HG02759 (cell line): ENCODE results near the gene KRTAP19-1.

ENCODE experiments used
- ATAC-seq: cut with Tn5 transposase; IDR thresholded peaks from one replicate; pipeline ENCODE4 v1.9.1; 2021; ENCODE audit warnings: mild to moderate bottlenecking, moderate library complexity; ENCODE audit not compliant: unreplicated experiment

KRTAP19-1 gene

GRCh38 chr21:30430170-30430655, 50.0 kb downstream of the KRTAP19-1 start, which contains the start of gene KRTAP13-4:
TSS of gene KRTAP13-4 (plus strand) at chr21:30430220. CDS start at chr21:30430276, 56 bp downstream.
- no peak for ATAC-seq
